MM.1S (cell line): Measurements from ENCODE around the gene DNAJB8.

Experiments
- DNase-seq: peaks from one replicate; pipeline ENCODE4 v3.0.0-alpha.2; 2015
- H2AFZ ChIP-seq: fragments of 300-600 bp; sonication (generic); 2 replicates; pipeline ENCODE4 v1.6.0; 2016; ENCODE audit warnings: antibody characterized with exemption, low read length
- H3F3A ChIP-seq: fragments of 300-600 bp; sonication (generic); 2 replicates; pipeline ENCODE4 v1.6.1; 2016; ENCODE audit warnings: mild to moderate bottlenecking, antibody characterized with exemption, low read length, moderate library complexity, mixed read lengths; ENCODE audit not compliant: insufficient read depth
- H3K27ac ChIP-seq: fragments of 300-600 bp; sonication (generic); 2 replicates; pipeline ENCODE4 v1.5.1; 2016; ENCODE audit warnings: mild to moderate bottlenecking, low read length
- H3K27me3 ChIP-seq: fragments of 300-600 bp; sonication (generic); replicated peaks from 2 replicates; pipeline ENCODE4 v1.6.0; 2016; ENCODE audit warnings: low read length; ENCODE audit not compliant: insufficient read depth
- H3K36me3 ChIP-seq: fragments of 300-600 bp; sonication (generic); replicated peaks from 2 replicates; pipeline ENCODE4 v1.6.1; 2016; ENCODE audit warnings: mild to moderate bottlenecking, low read length, mixed read lengths; ENCODE audit not compliant: insufficient read depth
- H3K4me1 ChIP-seq: fragments of 300-600 bp; sonication (generic); 2 replicates; pipeline ENCODE4 v1.6.1; 2016; ENCODE audit warnings: low read length, mixed read lengths
- H3K4me2 ChIP-seq: fragments of 300-600 bp; sonication (generic); 2 replicates; pipeline ENCODE4 v1.6.0; 2016; ENCODE audit warnings: low read depth, low read length
- H3K4me3 ChIP-seq: fragments of 300-600 bp; sonication (generic); 2 replicates; pipeline ENCODE4 v1.5.1; 2016; ENCODE audit warnings: low read length, mixed read lengths
- H3K79me2 ChIP-seq: fragments of 300-600 bp; sonication (generic); 2 replicates; pipeline ENCODE4 v1.6.1; 2016; ENCODE audit warnings: mixed run types, low read length, mixed read lengths
- H3K9ac ChIP-seq: fragments of 300-600 bp; sonication (generic); 2 replicates; pipeline ENCODE4 v1.6.1; 2016; ENCODE audit warnings: low read length, mixed read lengths
- H3K9me2 ChIP-seq: fragments of 300-600 bp; sonication (generic); replicated peaks from 2 replicates; pipeline ENCODE4 v1.6.1; 2016; ENCODE audit warnings: mild to moderate bottlenecking, low read length, mixed read lengths; ENCODE audit not compliant: insufficient read depth
- H3K9me3 ChIP-seq: fragments of 300-600 bp; sonication (generic); replicated peaks from 2 replicates; pipeline ENCODE4 v1.6.1; 2016; ENCODE audit warnings: mild to moderate bottlenecking, low read length, mixed read lengths; ENCODE audit not compliant: insufficient read depth
- H4K20me1 ChIP-seq: fragments of 300-600 bp; sonication (generic); 2 replicates; pipeline ENCODE4 v1.6.1; 2016; ENCODE audit warnings: mild to moderate bottlenecking, low read length, moderate library complexity, mixed read lengths; ENCODE audit not compliant: insufficient read depth
- EZH2 ChIP-seq: fragments of 300-600 bp; sonication (generic); optimal IDR thresholded peaks from 2 replicates; pipeline ENCODE3; 2017; ENCODE audit warnings: low read depth, mild to moderate bottlenecking, antibody characterized with exemption, low read length, mixed read lengths
- EZH2phosphoT487 ChIP-seq: fragments of 300-600 bp; sonication (generic); IDR thresholded peaks from 2 replicates; pipeline ENCODE4 v1.6.1; 2018; ENCODE audit warnings: antibody characterized with exemption, low read length
- TF ChIP-seq, protein P1 (sequence below): fragments of 300-600 bp; sonication (generic); IDR thresholded peaks from 2 replicates; pipeline ENCODE4 v1.5.1; 2016; ENCODE audit warnings: antibody characterized with exemption, low read length, mixed read lengths

DNAJB8 gene

DNA sequence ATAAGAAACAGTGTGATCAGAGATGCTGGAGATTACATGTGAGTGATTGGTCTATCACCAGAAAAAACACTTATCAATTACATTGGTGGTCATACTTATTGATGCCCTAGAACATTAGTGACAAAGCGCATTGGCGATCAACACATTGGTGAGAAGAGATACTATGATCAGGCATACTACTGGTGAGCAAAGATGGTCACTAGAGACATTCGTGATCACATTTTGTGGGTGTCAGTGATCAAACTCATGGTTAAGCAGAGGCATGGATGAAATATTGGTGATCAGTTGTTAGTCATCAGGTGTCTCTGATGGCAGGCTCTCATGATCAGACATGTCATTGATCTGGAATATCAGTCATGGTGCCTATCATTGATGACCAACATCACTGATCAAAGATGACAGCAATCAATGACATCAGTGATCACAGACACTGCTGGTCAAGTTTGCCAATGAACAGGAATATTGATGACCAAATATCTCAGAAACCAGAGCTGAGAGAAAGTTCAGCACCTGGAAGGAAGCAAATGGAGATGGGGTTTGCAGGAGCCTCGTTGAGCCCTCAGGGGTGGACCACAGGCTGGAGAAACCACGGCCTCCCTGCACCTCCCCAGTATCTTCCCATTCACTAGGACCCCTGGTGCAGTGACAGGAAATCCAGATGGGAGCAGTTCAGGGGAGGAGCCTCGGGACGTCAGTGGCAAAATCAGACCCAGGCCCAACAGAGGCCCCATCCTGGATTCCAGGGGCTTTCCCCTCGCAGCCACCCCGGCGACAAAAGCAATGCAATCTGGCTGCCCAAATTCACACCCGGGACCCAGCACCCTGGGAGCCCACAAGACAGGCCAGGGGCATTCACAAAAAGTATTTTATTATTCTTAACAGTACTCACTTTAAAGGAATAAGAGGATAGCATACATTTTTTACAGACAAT, 12.2 kb upstream of the DNAJB8 start:
- peaks cover 93% of the 10 kb centered on the region for H3K27me3 ChIP-seq

DNA sequence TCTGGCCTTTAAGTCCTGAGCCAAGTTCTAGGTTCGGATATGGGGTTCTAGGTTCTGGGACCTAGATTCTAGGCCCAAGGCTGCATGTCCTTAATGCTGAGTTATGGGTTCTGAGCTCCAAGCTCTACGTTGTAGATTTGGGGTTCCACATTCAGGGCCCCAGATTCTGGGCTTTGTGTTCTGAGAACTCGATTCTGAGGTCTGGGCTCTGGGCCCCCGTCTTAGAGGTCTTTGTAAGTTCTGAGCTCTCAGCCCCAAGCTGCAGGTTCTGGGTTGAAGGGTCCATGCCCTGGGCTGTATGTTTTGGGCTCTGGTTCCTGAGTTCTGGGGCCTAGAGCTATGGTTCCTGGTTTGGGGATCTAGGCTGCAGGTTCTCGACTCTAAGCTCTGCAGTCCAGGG, 10.0 kb upstream of the DNAJB8 start:
- H2AFZ ChIP-seq = no peak overlapping the region
- no peaks in the 10 kb centered on the region for H3F3A ChIP-seq
- peaks cover 93% of the 10 kb centered on the region for H3K27me3 ChIP-seq
- H3K27ac ChIP-seq = no peak overlapping the region
- no peak overlapping the region for H3K9ac ChIP-seq
- no peaks in the 10 kb centered on the region for H3K36me3 ChIP-seq
- no peak overlapping the region for H3K4me2 ChIP-seq
- no peak for DNase-seq
- H3K9me2 ChIP-seq = no peaks in the 10 kb centered on the region
- H3K4me3 ChIP-seq = no peak overlapping the region
- no peaks in the 10 kb centered on the region for H4K20me1 ChIP-seq
- H3K79me2 ChIP-seq = no peaks in the 10 kb centered on the region
- TF ChIP-seq EZH2 (no peak), EZH2phosphoT487 (no peak)
- TF ChIP-seq, protein P1, sequence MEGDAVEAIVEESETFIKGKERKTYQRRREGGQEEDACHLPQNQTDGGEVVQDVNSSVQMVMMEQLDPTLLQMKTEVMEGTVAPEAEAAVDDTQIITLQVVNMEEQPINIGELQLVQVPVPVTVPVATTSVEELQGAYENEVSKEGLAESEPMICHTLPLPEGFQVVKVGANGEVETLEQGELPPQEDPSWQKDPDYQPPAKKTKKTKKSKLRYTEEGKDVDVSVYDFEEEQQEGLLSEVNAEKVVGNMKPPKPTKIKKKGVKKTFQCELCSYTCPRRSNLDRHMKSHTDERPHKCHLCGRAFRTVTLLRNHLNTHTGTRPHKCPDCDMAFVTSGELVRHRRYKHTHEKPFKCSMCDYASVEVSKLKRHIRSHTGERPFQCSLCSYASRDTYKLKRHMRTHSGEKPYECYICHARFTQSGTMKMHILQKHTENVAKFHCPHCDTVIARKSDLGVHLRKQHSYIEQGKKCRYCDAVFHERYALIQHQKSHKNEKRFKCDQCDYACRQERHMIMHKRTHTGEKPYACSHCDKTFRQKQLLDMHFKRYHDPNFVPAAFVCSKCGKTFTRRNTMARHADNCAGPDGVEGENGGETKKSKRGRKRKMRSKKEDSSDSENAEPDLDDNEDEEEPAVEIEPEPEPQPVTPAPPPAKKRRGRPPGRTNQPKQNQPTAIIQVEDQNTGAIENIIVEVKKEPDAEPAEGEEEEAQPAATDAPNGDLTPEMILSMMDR = no peak
- H3K4me1 ChIP-seq = no peaks in the 10 kb centered on the region
- H3K9me3 ChIP-seq = no peaks in the 10 kb centered on the region

More for the DNA sequence above, 12.2 kb upstream of the DNAJB8 start:
- no peak overlapping the region for H3K4me2 ChIP-seq
- H3K79me2 ChIP-seq = no peaks in the 10 kb centered on the region
- H3F3A ChIP-seq = no peaks in the 10 kb centered on the region
- DNase-seq = no peak
- no peaks in the 10 kb centered on the region for H3K36me3 ChIP-seq
- no peak overlapping the region for H3K4me3 ChIP-seq
- no peak overlapping the region for H2AFZ ChIP-seq
- no peaks in the 10 kb centered on the region for H3K9me2 ChIP-seq
- no peak overlapping the region for H3K27ac ChIP-seq
- H4K20me1 ChIP-seq = no peaks in the 10 kb centered on the region
- TF ChIP-seq EZH2 (no peak), EZH2phosphoT487 (no peak)
- TF ChIP-seq, protein P1 = no peak
- H3K9me3 ChIP-seq = no peaks in the 10 kb centered on the region
- H3K9ac ChIP-seq = no peak overlapping the region
- H3K4me1 ChIP-seq = no peaks in the 10 kb centered on the region

DNA sequence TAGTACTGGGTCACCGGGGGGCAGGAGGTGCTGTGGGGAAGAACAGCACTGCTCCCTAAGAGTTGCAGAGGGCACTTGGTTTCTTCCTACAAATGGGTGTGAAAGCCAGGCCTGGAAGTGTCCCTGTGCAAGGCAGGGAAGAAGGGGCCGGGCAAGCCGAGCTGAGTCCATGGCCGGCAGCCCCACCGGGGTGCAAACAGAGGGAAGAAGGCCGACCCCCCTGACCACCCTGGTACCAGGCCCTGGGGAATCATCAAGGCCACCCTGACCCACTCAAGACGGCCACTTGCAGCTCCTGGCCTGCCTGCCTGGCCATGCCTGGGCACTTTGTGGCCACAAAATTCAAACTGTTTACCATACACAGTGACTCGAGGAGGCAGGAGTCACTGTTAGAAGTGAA, 8.7 kb upstream of the DNAJB8 start:
- H4K20me1 ChIP-seq = no peaks in the 10 kb centered on the region
- peaks cover 93% of the 10 kb centered on the region for H3K27me3 ChIP-seq
- no peak overlapping the region for H3K27ac ChIP-seq
- H3K36me3 ChIP-seq = no peaks in the 10 kb centered on the region
- TF ChIP-seq EZH2 (no peak), EZH2phosphoT487 (no peak)
- TF ChIP-seq, protein P1 = no peak
- no peak overlapping the region for H2AFZ ChIP-seq
- no peaks in the 10 kb centered on the region for H3K9me2 ChIP-seq
- DNase-seq = no peak
- H3K4me2 ChIP-seq = no peak overlapping the region
- H3K79me2 ChIP-seq = no peaks in the 10 kb centered on the region
- H3F3A ChIP-seq = no peaks in the 10 kb centered on the region
- H3K9ac ChIP-seq = no peak overlapping the region
- no peak overlapping the region for H3K4me3 ChIP-seq
- H3K9me3 ChIP-seq = no peaks in the 10 kb centered on the region
- H3K4me1 ChIP-seq = no peaks in the 10 kb centered on the region
